ENCODE measurements around the gene ADAMTS18.
"Not testable (repeated sequence)": the region's sequence is repeated elsewhere in the genome, so short reads cannot be mapped to it uniquely, and the experiment has no call there.

ADAMTS18 gene

GRCh38 chr16:77324729-77325128 lies 110.1 kb downstream of the ADAMTS18 start:
- no peak for DNase-seq

- no peak for DNase-seq
Observed at GRCh38 chr16:77323695-77324094, 111.1 kb downstream of the ADAMTS18 start.

- DNase-seq = no peak
Observed at GRCh38 chr16:77322757-77323156, 112.1 kb downstream of the ADAMTS18 start.

- no peak for DNase-seq
Observed at GRCh38 chr16:77317059-77317458, 117.8 kb downstream of the ADAMTS18 start.

- no peak for DNase-seq
Observed at GRCh38 chr16:77310877-77311276, 124.0 kb downstream of the ADAMTS18 start.

- DNase-seq = no peak
Observed at GRCh38 chr16:77308163-77308561, 126.7 kb downstream of the ADAMTS18 start.

- no peak for DNase-seq
Observed at GRCh38 chr16:77307426-77308162, 127.2 kb downstream of the ADAMTS18 start.

GRCh38 chr16:77306075-77306474 lies 128.8 kb downstream of the ADAMTS18 start:
- no peak for DNase-seq

- no peak for DNase-seq
Observed at GRCh38 chr16:77304877-77305276, 130.0 kb downstream of the ADAMTS18 start.

GRCh38 chr16:77304134-77304533 lies 130.7 kb downstream of the ADAMTS18 start:
- DNase-seq = no peak

GRCh38 chr16:77302674-77303073 lies 132.2 kb downstream of the ADAMTS18 start:
- no peak for DNase-seq

- no peak for DNase-seq
Observed at GRCh38 chr16:77302249-77302648, 132.6 kb downstream of the ADAMTS18 start.

- no peak for DNase-seq
Observed at GRCh38 chr16:77300256-77300655, 134.6 kb downstream of the ADAMTS18 start.

- no peak for DNase-seq
Observed at GRCh38 chr16:77299395-77299794, 135.4 kb downstream of the ADAMTS18 start.

GRCh38 chr16:77298418-77299360 lies 136.1 kb downstream of the ADAMTS18 start:
- no peak for DNase-seq

GRCh38 chr16:77297996-77298395 lies 136.8 kb downstream of the ADAMTS18 start:
- DNase-seq = no peak

- no peak for DNase-seq
Observed at GRCh38 chr16:77295896-77296295, 138.9 kb downstream of the ADAMTS18 start.

- no peak for DNase-seq
Observed at GRCh38 chr16:77290451-77291115, 144.3 kb downstream of the ADAMTS18 start.

GRCh38 chr16:77289331-77289809 lies 145.5 kb downstream of the ADAMTS18 start:
- no peak for DNase-seq

- no peak for DNase-seq
Observed at GRCh38 chr16:77288222-77288621, 146.6 kb downstream of the ADAMTS18 start.

- DNase-seq = no peak
Observed at GRCh38 chr16:77285676-77286075, 149.2 kb downstream of the ADAMTS18 start.

- DNase-seq = no peak
Observed at GRCh38 chr16:77282345-77282744, 152.5 kb downstream of the ADAMTS18 start.

GRCh38 chr16:77279316-77279715 lies 155.5 kb downstream of the ADAMTS18 start:
- not testable (repeated sequence) for DNase-seq

Measured in activated naive CD4-positive, alpha-beta T cell treated with Interleukin-2 at 50 U/mL for 16 hours (primary cell).